ENCODE data around the gene MDH1.
A peak's percentile ranks its signal among the peaks of the same experiment; 100 is the strongest.
"Not testable (repeated sequence)": the region's sequence is repeated elsewhere in the genome, so short reads cannot be mapped to it uniquely, and the experiment has no call there.

Gene MDH1

GRCh38 chr2:63600881-63601460 lies 12.2 kb downstream of the MDH1 start:
- TF ChIP-seq, protein P1, sequence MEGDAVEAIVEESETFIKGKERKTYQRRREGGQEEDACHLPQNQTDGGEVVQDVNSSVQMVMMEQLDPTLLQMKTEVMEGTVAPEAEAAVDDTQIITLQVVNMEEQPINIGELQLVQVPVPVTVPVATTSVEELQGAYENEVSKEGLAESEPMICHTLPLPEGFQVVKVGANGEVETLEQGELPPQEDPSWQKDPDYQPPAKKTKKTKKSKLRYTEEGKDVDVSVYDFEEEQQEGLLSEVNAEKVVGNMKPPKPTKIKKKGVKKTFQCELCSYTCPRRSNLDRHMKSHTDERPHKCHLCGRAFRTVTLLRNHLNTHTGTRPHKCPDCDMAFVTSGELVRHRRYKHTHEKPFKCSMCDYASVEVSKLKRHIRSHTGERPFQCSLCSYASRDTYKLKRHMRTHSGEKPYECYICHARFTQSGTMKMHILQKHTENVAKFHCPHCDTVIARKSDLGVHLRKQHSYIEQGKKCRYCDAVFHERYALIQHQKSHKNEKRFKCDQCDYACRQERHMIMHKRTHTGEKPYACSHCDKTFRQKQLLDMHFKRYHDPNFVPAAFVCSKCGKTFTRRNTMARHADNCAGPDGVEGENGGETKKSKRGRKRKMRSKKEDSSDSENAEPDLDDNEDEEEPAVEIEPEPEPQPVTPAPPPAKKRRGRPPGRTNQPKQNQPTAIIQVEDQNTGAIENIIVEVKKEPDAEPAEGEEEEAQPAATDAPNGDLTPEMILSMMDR (conservative IDR thresholded peaks at IDR 0.05; ENCODE audit: control insufficient read depth, insufficient read depth, low read depth, low read length): no peak
- DNase-seq (ENCODE audit: low read depth): no peak
- H3K4me3 ChIP-seq (ENCODE audit: control insufficient read depth, low read depth, low read length): no peak overlapping the region

DNA sequence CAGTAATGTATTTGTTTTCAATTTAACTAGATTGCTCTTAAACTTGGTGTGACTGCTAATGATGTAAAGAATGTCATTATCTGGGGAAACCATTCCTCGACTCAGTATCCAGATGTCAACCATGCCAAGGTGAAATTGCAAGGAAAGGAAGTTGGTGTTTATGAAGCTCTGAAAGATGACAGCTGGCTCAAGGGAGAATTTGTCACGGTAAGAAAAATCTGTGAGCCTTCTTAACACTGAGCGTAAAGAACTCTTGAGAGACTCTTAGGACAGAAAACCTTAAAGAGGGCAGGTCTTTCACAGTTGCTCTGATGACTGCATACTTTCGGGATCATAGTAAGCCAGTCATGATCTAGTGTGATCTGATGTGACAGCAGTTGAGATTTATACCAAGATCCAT lies 15.9 kb downstream of the MDH1 start:
- TF ChIP-seq, protein P1 (conservative IDR thresholded peaks at IDR 0.05; ENCODE audit: control insufficient read depth, insufficient read depth, low read depth, low read length): no peak
- no peak for DNase-seq (ENCODE audit: low read depth)
- no peak overlapping the region for H3K4me3 ChIP-seq (ENCODE audit: control insufficient read depth, low read depth, low read length)

DNA sequence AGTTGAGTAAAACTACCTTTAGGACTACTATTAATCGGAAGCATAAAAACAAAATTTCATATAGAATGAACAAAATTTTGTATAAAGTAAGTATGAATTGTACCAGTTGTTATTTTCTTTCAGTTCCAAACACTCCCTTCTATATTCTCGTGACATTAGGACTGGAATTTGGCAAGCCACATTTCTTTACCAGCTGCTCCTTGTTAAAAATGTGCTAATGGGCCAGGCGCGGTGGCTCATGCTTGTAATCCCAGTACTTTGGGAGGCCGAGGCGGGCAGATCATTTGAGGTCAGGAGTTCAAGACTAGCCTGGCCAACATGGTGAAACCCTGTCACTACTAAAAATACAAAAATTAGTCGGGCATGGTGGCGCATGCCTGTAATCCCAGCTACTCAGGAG lies 20.1 kb downstream of the MDH1 start:
- DNase-seq (ENCODE audit: low read depth): peak; percentile 38
- H3K4me3 ChIP-seq (ENCODE audit: control insufficient read depth, low read depth, low read length): not testable (repeated sequence)

DNA sequence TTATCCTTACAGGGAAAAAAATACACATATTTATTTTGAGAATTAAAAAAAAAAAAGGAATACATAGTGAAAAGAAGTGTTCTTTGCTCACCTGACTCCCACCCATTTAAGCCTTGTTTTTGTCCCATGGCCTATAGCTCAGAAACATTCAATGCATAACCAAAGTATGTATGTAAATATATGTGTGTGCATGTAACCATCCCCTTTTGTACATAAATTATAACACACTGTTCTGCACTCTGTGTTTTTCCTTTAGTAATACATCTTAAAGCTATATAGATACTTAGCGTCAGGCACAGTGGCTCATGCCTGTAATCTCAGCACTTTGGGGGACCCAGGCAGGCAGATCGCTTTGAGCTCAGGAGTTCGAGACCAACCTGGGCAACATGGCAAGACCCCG lies 21.8 kb downstream of the MDH1 start:
- TF ChIP-seq, protein P1 (conservative IDR thresholded peaks at IDR 0.05; ENCODE audit: control insufficient read depth, insufficient read depth, low read depth, low read length): no peak
- H3K4me3 ChIP-seq (ENCODE audit: control insufficient read depth, low read depth, low read length): no peak overlapping the region
- no peak for DNase-seq (ENCODE audit: low read depth)

DNA sequence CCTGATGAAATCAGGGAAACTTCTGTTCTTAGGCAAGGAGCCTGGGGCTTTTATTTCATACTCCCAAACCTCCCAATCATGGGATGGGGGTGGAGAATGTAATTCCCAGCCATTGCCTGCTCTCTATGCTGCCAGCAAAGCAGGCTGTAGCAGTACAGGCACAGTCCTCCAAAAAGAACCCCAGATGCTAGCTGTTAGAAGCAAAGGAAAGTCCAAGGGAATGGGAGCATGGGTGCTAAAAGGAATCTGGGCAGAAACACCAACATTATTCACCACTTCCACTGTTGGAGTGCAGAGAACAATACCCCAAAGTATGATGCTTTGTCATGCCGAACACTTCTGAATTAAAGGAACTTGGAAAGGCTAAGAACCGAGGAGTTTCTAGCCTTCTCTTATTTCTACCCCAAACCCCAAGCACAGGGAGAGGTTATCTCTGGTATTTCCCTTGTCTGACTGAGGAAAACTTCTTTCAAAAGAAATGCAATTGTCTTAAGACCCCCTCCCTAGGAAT lies 24.7 kb downstream of the MDH1 start:
- TF ChIP-seq, protein P1 (conservative IDR thresholded peaks at IDR 0.05; ENCODE audit: control insufficient read depth, insufficient read depth, low read depth, low read length): no peak
- DNase-seq (ENCODE audit: low read depth): no peak
- H3K4me3 ChIP-seq (ENCODE audit: control insufficient read depth, low read depth, low read length): no peak overlapping the region

- H3K4me3 ChIP-seq (ENCODE audit: control insufficient read depth, low read depth, low read length): no peak overlapping the region
- TF ChIP-seq, protein P1 (conservative IDR thresholded peaks at IDR 0.05; ENCODE audit: control insufficient read depth, insufficient read depth, low read depth, low read length): no peak
- peak; percentile 8 for DNase-seq (ENCODE audit: low read depth)
Observed at GRCh38 chr2:63614448-63614968, 25.7 kb downstream of the MDH1 start.

GRCh38 chr2:63614983-63615945 lies 26.5 kb downstream of the MDH1 start:
- no peak overlapping the region for H3K4me3 ChIP-seq (ENCODE audit: control insufficient read depth, low read depth, low read length)
- no peak for DNase-seq (ENCODE audit: low read depth)
- TF ChIP-seq, protein P1 (conservative IDR thresholded peaks at IDR 0.05; ENCODE audit: control insufficient read depth, insufficient read depth, low read depth, low read length): no peak
